ENCODE measurements around the gene TMEM89. TPM values are rescaled to one million over a fixed set of nuclear protein-coding genes. Genes with fewer than 3 reads are reported as not detected.
A peak's percentile ranks its signal among the peaks of the same experiment; 100 is the strongest.

The TMEM89 gene
- total and polyA plus RNA-seq, 2 donors from 2014 or later: not detected

DNA sequence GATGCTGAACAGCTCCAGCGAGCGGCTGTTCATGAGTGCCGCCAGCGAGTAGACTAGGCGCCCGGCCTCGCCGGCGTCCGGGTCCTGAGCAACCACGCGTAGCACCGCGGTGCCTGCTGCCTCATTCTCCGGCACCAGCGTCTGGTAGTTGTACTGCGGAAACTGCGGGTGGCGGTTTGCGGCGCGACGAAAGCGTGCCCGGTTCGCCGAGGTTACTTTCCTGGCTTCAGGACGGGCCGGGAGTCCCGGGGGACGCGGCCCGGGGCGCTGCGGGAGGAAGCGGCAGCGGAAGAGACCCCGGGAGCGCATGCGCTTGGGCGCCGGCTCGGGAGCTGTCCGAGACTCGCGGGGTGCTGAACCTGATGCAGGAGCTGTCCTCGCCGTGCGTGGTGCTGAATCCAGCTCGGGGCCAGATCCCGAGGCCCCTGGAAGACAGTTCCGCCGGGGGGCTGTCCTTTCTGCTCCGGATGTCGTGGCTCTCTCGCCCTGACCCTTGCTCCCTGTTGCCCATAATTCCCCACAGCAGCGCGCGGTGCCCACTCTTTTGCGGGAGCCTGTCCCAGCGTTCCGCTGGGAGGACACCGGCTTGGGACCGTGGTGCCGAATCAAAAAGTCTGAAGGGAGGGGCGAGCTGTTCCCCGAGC is 40.1 kb upstream of the TMEM89 start:
- Histone ChIP-seq H3K27me3 (ENCODE audit: control insufficient read depth, insufficient read depth, low read length) (no peaks in the 10 kb centered on the region), H3K4me3 (ENCODE audit: low read length in 3 of 3) (peak overlapping the region; percentile 8 to 57 (median 30)), H3K9me3 (ENCODE audit: control insufficient read depth in 2 of 3, insufficient read depth in 1 of 3, low read length in 3 of 3) (no peaks in the 10 kb centered on the region), H3K36me3 (ENCODE audit: control insufficient read depth in 2 of 3, insufficient read depth in 3 of 3, low read length in 3 of 3) (no peaks in the 10 kb centered on the region), H3K4me1 (ENCODE audit: control insufficient read depth in 2 of 3, insufficient read depth in 2 of 3, low read depth in 1 of 3, low read length in 3 of 3) (peaks cover 0 to 11% (median 0%) of the 10 kb centered on the region in 3 donors), H3K27ac (ENCODE audit: low read depth in 2 of 2, low read length in 2 of 2) (no peak overlapping the region), H3K9ac (ENCODE audit: low read length in 3 of 3) (no peak overlapping the region)
- TF ChIP-seq CTCF (IDR thresholded peaks at IDR 0.05; ENCODE audit: borderline replicate concordance, extremely low read depth, insufficient read depth): no peak
- intact Hi-C loops (cut with DNase I): no loop called here
- peak; percentile 79 to 92 (median 84) for DNase-seq
- no peak for FAIRE-seq

GRCh38 chr3:48660800-48661400 is 39.3 kb upstream of the TMEM89 start:
- Histone ChIP-seq H3K4me1 (ENCODE audit: control insufficient read depth in 2 of 3, insufficient read depth in 2 of 3, low read depth in 1 of 3, low read length in 3 of 3) (peaks cover 0 to 13% (median 0%) of the 10 kb centered on the region in 3 donors), H3K27ac (ENCODE audit: low read depth in 2 of 2, low read length in 2 of 2) (no peak overlapping the region), H3K27me3 (ENCODE audit: control insufficient read depth, insufficient read depth, low read length) (no peaks in the 10 kb centered on the region), H3K36me3 (ENCODE audit: control insufficient read depth in 2 of 3, insufficient read depth in 3 of 3, low read length in 3 of 3) (no peaks in the 10 kb centered on the region), H3K9ac (ENCODE audit: low read length in 3 of 3) (no peak overlapping the region), H3K9me3 (ENCODE audit: control insufficient read depth in 2 of 3, insufficient read depth in 1 of 3, low read length in 3 of 3) (no peaks in the 10 kb centered on the region), H3K4me3 (ENCODE audit: low read length in 3 of 3) (peak overlapping the region in 1 of 3 donors; percentile 57)
- FAIRE-seq (no peak), DNase-seq (no peak)
- TF ChIP-seq CTCF (IDR thresholded peaks at IDR 0.05; ENCODE audit: borderline replicate concordance, extremely low read depth, insufficient read depth): no peak
- intact Hi-C loops (cut with DNase I): no loop called here

GRCh38 chr3:48656841-48657281 is 35.3 kb upstream of the TMEM89 start:
- intact Hi-C loops (cut with DNase I): no loop called here
- Histone ChIP-seq H3K4me3 (ENCODE audit: low read length in 3 of 3) (peak overlapping the region in 2 of 3 donors; percentile 25 to 56), H3K27ac (ENCODE audit: low read depth in 2 of 2, low read length in 2 of 2) (peak overlapping the region in 1 of 2 donors; percentile 50), H3K9ac (ENCODE audit: low read length in 3 of 3) (no peak overlapping the region), H3K4me1 (ENCODE audit: control insufficient read depth in 2 of 3, insufficient read depth in 2 of 3, low read depth in 1 of 3, low read length in 3 of 3) (peaks cover 0 to 13% (median 0%) of the 10 kb centered on the region in 3 donors), H3K27me3 (ENCODE audit: control insufficient read depth, insufficient read depth, low read length) (no peaks in the 10 kb centered on the region), H3K9me3 (ENCODE audit: control insufficient read depth in 2 of 3, insufficient read depth in 1 of 3, low read length in 3 of 3) (no peaks in the 10 kb centered on the region), H3K36me3 (ENCODE audit: control insufficient read depth in 2 of 3, insufficient read depth in 3 of 3, low read length in 3 of 3) (no peaks in the 10 kb centered on the region)
- TF ChIP-seq CTCF (IDR thresholded peaks at IDR 0.05; ENCODE audit: borderline replicate concordance, extremely low read depth, insufficient read depth): no peak
- DNase-seq (peak in 1 of 5 donors; percentile 16), FAIRE-seq (no peak)
